RWPE2 (cell line): Measurements from ENCODE around the gene PPP1R3G.

Experiments used
- ATAC-seq: fragments of 200-7000 bp; cut with Tn5 transposase; 3 replicates; pipeline ENCODE4 v1.9.1; 2021; ENCODE audit warnings: low read depth
- DNase-seq: peaks from one replicate; pipeline ENCODE4 v3.0.0-alpha.2; 2020; ENCODE audit warnings: low spot score
- H3K27ac ChIP-seq: fragments of 450-650 bp; 2 replicates; pipeline ENCODE4 v1.5.1; 2017; ENCODE audit warnings: mild to moderate bottlenecking; ENCODE audit not compliant: poor library complexity, severe bottlenecking
- H3K27me3 ChIP-seq: fragments of 250-450 bp; sonication (Bioruptor Pico); 2 replicates; pipeline ENCODE4 v1.5.1; 2021; ENCODE audit warnings: mild to moderate bottlenecking, moderate library complexity; ENCODE audit not compliant: insufficient read depth, poor library complexity, severe bottlenecking
- H3K36me3 ChIP-seq: fragments of 250-450 bp; sonication (Bioruptor Pico); 2 replicates; pipeline ENCODE4 v1.5.1; 2020; ENCODE audit warnings: low read depth, mild to moderate bottlenecking, moderate library complexity
- H3K4me1 ChIP-seq: fragments of 250-450 bp; sonication (Bioruptor Pico); 2 replicates; pipeline ENCODE4 v1.5.1; 2021; ENCODE audit warnings: mild to moderate bottlenecking, moderate library complexity; ENCODE audit not compliant: insufficient read depth, poor library complexity, severe bottlenecking
- H3K4me3 ChIP-seq: fragments of 250-450 bp; sonication (Bioruptor Pico); 2 replicates; pipeline ENCODE4 v1.5.1; 2021; ENCODE audit warnings: mild to moderate bottlenecking, moderate library complexity; ENCODE audit not compliant: severe bottlenecking
- H3K9me3 ChIP-seq: fragments of 250-450 bp; sonication (Bioruptor Pico); 2 replicates; pipeline ENCODE4 v1.5.1; 2021; ENCODE audit warnings: mild to moderate bottlenecking, moderate library complexity; ENCODE audit not compliant: severe bottlenecking
- TF ChIP-seq, protein P1 (sequence below): fragments of 450-650 bp; IDR thresholded peaks from one replicate; pipeline ENCODE4 v1.5.1; 2017; ENCODE audit warnings: mild to moderate bottlenecking, moderate library complexity; ENCODE audit not compliant: poor library complexity, severe bottlenecking

Gene PPP1R3G

GRCh38 chr6:5125152-5126006 is 40.2 kb downstream of the PPP1R3G start:
- Histone ChIP-seq H3K27ac (peak overlapping the region; percentile 55), H3K27me3 (no peaks in the 10 kb centered on the region), H3K4me3 (no peak overlapping the region), H3K36me3 (no peaks in the 10 kb centered on the region), H3K9me3 (no peaks in the 10 kb centered on the region), H3K4me1 (peaks cover 18% of the 10 kb centered on the region)
- ATAC-seq: peak; percentile 86
- DNase-seq: no peak
- TF ChIP-seq, protein P1, sequence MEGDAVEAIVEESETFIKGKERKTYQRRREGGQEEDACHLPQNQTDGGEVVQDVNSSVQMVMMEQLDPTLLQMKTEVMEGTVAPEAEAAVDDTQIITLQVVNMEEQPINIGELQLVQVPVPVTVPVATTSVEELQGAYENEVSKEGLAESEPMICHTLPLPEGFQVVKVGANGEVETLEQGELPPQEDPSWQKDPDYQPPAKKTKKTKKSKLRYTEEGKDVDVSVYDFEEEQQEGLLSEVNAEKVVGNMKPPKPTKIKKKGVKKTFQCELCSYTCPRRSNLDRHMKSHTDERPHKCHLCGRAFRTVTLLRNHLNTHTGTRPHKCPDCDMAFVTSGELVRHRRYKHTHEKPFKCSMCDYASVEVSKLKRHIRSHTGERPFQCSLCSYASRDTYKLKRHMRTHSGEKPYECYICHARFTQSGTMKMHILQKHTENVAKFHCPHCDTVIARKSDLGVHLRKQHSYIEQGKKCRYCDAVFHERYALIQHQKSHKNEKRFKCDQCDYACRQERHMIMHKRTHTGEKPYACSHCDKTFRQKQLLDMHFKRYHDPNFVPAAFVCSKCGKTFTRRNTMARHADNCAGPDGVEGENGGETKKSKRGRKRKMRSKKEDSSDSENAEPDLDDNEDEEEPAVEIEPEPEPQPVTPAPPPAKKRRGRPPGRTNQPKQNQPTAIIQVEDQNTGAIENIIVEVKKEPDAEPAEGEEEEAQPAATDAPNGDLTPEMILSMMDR: no peak

DNA sequence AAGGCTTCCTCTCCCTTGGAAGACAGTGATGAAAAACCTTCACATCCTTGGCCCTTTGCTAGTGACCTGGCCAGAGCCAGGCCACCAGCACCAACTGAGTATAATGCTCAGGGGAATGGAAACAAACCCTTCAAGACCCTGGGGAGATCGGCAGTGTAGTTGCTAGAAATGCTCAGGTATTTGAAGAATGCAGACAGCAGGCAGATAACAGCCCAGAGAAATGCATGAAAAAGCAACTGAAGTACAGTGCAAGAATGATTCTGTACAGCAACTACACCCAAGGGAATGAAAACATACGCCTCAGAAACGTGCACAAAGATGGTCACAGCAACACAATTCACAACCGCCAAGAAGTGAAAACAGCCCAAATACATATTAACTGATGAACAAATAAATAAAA is 41.1 kb downstream of the PPP1R3G start:
- peak overlapping the region; percentile 55 for H3K27ac ChIP-seq
- no peak overlapping the region for H3K4me3 ChIP-seq
- H3K27me3 ChIP-seq: no peaks in the 10 kb centered on the region
- H3K36me3 ChIP-seq: no peaks in the 10 kb centered on the region
- H3K4me1 ChIP-seq: peaks cover 18% of the 10 kb centered on the region
- TF ChIP-seq, protein P1: no peak
- no peak for DNase-seq
- no peak for ATAC-seq
- no peaks in the 10 kb centered on the region for H3K9me3 ChIP-seq

DNA sequence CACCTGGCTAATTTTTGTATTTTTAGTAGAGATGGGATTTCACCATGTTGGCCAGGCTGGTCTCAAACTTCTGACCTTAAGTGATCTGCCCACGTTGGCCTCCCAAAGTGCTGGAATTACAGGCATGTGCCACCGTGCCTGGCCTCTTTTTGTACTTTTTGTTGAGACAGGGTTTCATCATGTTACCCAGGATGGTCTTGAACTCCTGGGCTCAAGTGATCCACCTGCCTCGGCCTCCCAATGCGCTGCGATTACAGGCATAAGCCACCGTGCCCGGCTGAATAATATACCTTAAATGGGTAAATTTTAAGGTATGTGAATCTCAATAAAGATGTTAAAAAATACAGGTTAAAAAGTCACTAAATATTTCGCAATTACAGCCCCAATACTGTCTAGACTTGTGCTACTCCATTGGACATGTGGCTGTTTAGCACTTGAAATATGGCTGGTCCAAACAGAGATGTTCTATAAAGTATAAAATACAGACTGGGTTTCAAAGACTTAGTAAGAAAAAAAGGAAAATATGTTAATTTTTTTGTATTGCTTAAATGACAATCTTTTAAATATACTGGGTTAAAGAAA is 42.1 kb downstream of the PPP1R3G start:
- no peak for DNase-seq
- no peak for ATAC-seq
- Histone ChIP-seq H3K27ac (no peak overlapping the region), H3K27me3 (no peaks in the 10 kb centered on the region), H3K4me1 (peaks cover 18% of the 10 kb centered on the region), H3K36me3 (no peaks in the 10 kb centered on the region), H3K4me3 (no peak overlapping the region), H3K9me3 (no peaks in the 10 kb centered on the region)
- TF ChIP-seq, protein P1: no peak

DNA sequence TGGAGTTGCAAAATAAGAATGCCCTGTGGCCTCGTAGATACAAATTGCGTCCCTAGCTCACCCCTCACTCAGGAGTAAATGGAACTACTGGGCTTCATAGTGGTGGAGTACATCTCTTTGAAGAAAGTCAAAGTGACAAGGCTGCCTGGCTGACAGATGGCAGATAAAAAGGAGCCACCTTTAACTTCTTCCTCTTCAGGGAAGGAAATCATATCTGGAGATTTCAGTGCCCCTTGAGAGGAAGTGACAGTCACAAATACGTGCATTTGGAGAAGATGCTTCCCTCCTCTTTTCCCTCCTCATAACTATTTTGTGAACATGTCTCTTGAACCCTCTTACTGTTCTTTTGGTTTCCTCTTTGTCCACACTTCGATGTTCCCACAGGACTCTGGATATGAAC is 43.2 kb downstream of the PPP1R3G start:
- Histone ChIP-seq H3K27ac (no peak overlapping the region), H3K9me3 (no peaks in the 10 kb centered on the region), H3K4me3 (no peak overlapping the region), H3K27me3 (no peaks in the 10 kb centered on the region), H3K36me3 (no peaks in the 10 kb centered on the region), H3K4me1 (peaks cover 18% of the 10 kb centered on the region)
- TF ChIP-seq, protein P1: no peak
- no peak for DNase-seq
- ATAC-seq: no peak
